H1 (cell line): ENCODE results near the gene CELF6. TPM values are rescaled to one million over a fixed set of nuclear protein-coding genes. Genes with fewer than 3 reads are reported as not detected.

ENCODE experiments used
- CTCF ChIA-PET: fragments of 300-600 bp; sonication (Branson Sonifier 250); formaldehyde crosslinking; loops from one replicate; lab custom pipeline; 2021; ENCODE audit not compliant: partially characterized antibody; lab: Charles Lee
- POLR2A ChIA-PET: fragments of 300-600 bp; sonication (Branson Sonifier 250); formaldehyde crosslinking; loops from one replicate; lab custom pipeline; 2021; ENCODE audit warnings: inconsistent platforms; ENCODE audit not compliant: partially characterized antibody; lab: Charles Lee
- DNase-seq, 2 experiments: peaks; one replicate each; pipeline versions ENCODE4 v3.0.0 to v3.0.0-alpha.2; 2010 to 2022; ENCODE audit warnings: low spot score in 2 of 2, low read depth in 1 of 2, mixed read lengths in 1 of 2
- FAIRE-seq: peaks from 2 replicates; lab custom pipeline; 2011; peaks lifted over from hg19 to GRCh38; lab: Jason Lieb, UNC
- H2AFZ ChIP-seq: 2 replicates; pipeline ENCODE4 v1.8.1; 2012; ENCODE audit warnings: low read length, inconsistent platforms
- H2AK5ac ChIP-seq: 2 replicates; pipeline ENCODE4 v1.6.1; 2013; ENCODE audit warnings: low read depth, low read length
- H2BK120ac ChIP-seq: replicated peaks from 2 replicates; pipeline ENCODE3; 2013; ENCODE audit warnings: low read depth, low read length, inconsistent platforms
- H2BK12ac ChIP-seq: 2 replicates; pipeline ENCODE4 v1.6.1; 2013; ENCODE audit warnings: low read depth, low read length
- H2BK15ac ChIP-seq: 2 replicates; pipeline ENCODE4 v1.6.1; 2013; ENCODE audit warnings: low read length
- H2BK20ac ChIP-seq: 2 replicates; pipeline ENCODE4 v1.6.1; 2013; ENCODE audit warnings: low read length
- H2BK5ac ChIP-seq: 2 replicates; pipeline ENCODE4 v1.6.1; 2013; ENCODE audit warnings: low read depth, low read length
- H3K14ac ChIP-seq: 2 replicates; pipeline ENCODE4 v1.6.1; 2013; ENCODE audit warnings: inconsistent platforms; ENCODE audit not compliant: insufficient read length
- H3K18ac ChIP-seq: 2 replicates; pipeline ENCODE4 v1.6.1; 2013; ENCODE audit warnings: low read length; ENCODE audit errors: extremely low read depth
- H3K23ac ChIP-seq: 2 replicates; pipeline ENCODE4 v1.6.1; 2013; ENCODE audit warnings: inconsistent platforms; ENCODE audit not compliant: insufficient read length
- H3K23me2 ChIP-seq: 2 replicates; pipeline ENCODE4 v1.6.1; 2013; ENCODE audit warnings: low read depth, low read length
- H3K27ac ChIP-seq: 2 replicates; pipeline ENCODE4 v1.6.1; 2011; ENCODE audit warnings: low read depth, low read length, inconsistent platforms
- H3K27me3 ChIP-seq, 4 experiments: replicated peaks in 1 of 4; 1 replicate in 1 of 4; 2 replicates in 3 of 4; pipeline versions ENCODE4 v1.6.1 to v1.8.1; 2011 to 2013; ENCODE audit warnings: low read length in 3 of 4, mild to moderate bottlenecking in 3 of 4, inconsistent platforms in 2 of 4, mixed read lengths in 2 of 4, moderate library complexity in 1 of 4; ENCODE audit not compliant: control insufficient read depth in 3 of 4, insufficient read depth in 3 of 4; ENCODE audit errors: extremely low read depth in 1 of 4
- H3K36me3 ChIP-seq, 4 experiments: 2 replicates each; pipeline versions ENCODE4 v1.6.1 to v1.8.1; 2011 to 2013; ENCODE audit warnings: mild to moderate bottlenecking in 4 of 4, low read length in 3 of 4, moderate library complexity in 2 of 4, control low read depth in 1 of 4, inconsistent platforms in 1 of 4; ENCODE audit not compliant: insufficient read depth in 4 of 4, control insufficient read depth in 2 of 4
- H3K4ac ChIP-seq: replicated peaks from 2 replicates; pipeline ENCODE3; 2013; ENCODE audit warnings: low read length, low read depth, mixed read lengths, inconsistent platforms; ENCODE audit not compliant: insufficient read length
- H3K4me1 ChIP-seq, 4 experiments: replicated peaks in 1 of 4; 1 replicate in 1 of 4; 2 replicates in 3 of 4; pipeline versions ENCODE4 v1.6.1 to v1.8.1; 2011 to 2013; ENCODE audit warnings: low read length in 3 of 4, inconsistent platforms in 2 of 4, mixed read lengths in 1 of 4; ENCODE audit not compliant: insufficient read depth in 4 of 4, control insufficient read depth in 3 of 4
- H3K4me2 ChIP-seq, 2 experiments: 2 replicates each; pipeline versions ENCODE4 v1.6.1 to v1.8.1; 2011 to 2013; ENCODE audit warnings: low read depth in 2 of 2, low read length in 2 of 2, control low read depth in 1 of 2, inconsistent platforms in 1 of 2, mild to moderate bottlenecking in 1 of 2; ENCODE audit not compliant: insufficient read depth in 1 of 2
- H3K4me3 ChIP-seq, 4 experiments: fragments of 200-600, 300-600 bp in 1 of 4; sonication (generic), shearing (Covaris generic), sonication (Bioruptor Twin) in 1 of 4; 2 replicates each; pipeline versions ENCODE4 v1.5.1 to v1.8.1; 2011 to 2016; ENCODE audit warnings: low read length in 4 of 4, low read depth in 3 of 4, control low read depth in 2 of 4, inconsistent platforms in 2 of 4, mild to moderate bottlenecking in 2 of 4, mixed read lengths in 1 of 4, moderate library complexity in 1 of 4; ENCODE audit not compliant: insufficient read depth in 2 of 4; ENCODE audit errors: extremely low read depth in 1 of 4
- H3K56ac ChIP-seq: replicated peaks from 2 replicates; pipeline ENCODE3; 2013; ENCODE audit warnings: low read depth, mild to moderate bottlenecking, mixed read lengths, low read length, inconsistent platforms; ENCODE audit not compliant: insufficient read length
- H3K79me1 ChIP-seq: 2 replicates; pipeline ENCODE4 v1.6.1; 2013; ENCODE audit warnings: low read depth, low read length, control low read depth
- H3K79me2 ChIP-seq, 2 experiments: 2 replicates each; pipeline versions ENCODE4 v1.6.1 to v1.8.1; 2012 to 2013; ENCODE audit warnings: low read length in 2 of 2, mild to moderate bottlenecking in 2 of 2, inconsistent platforms in 1 of 2; ENCODE audit not compliant: insufficient read depth in 2 of 2, control insufficient read depth in 1 of 2
- H3K9ac ChIP-seq, 4 experiments: replicated peaks in 1 of 4; 1 replicate in 1 of 4; 2 replicates in 3 of 4; pipeline versions ENCODE4 v1.6.1 to v1.8.1; 2011 to 2013; ENCODE audit warnings: low read depth in 3 of 4, low read length in 3 of 4, control low read depth in 2 of 4, mild to moderate bottlenecking in 2 of 4, moderate library complexity in 2 of 4, inconsistent platforms in 1 of 4; ENCODE audit errors: extremely low read depth in 1 of 4
- H3K9me3 ChIP-seq, 2 experiments: 2 replicates each; pipeline versions ENCODE4 v1.6.1 to v1.8.1; 2012 to 2013; ENCODE audit warnings: mild to moderate bottlenecking in 2 of 2, moderate library complexity in 2 of 2, control low read depth in 1 of 2, inconsistent platforms in 1 of 2, low read depth in 1 of 2, low read length in 1 of 2, mixed read lengths in 1 of 2; ENCODE audit not compliant: insufficient read depth in 2 of 2
- H4K20me1 ChIP-seq, 2 experiments: replicated peaks in 1 of 2; 2 replicates each; pipeline versions ENCODE3 to v1.8.1; 2011 to 2013; ENCODE audit warnings: inconsistent platforms in 2 of 2, low read length in 2 of 2, mild to moderate bottlenecking in 1 of 2; ENCODE audit not compliant: insufficient read depth in 2 of 2, control insufficient read depth in 1 of 2
- H4K5ac ChIP-seq: 2 replicates; pipeline ENCODE4 v1.6.1; 2013; ENCODE audit warnings: low read length, low read depth, mixed read lengths, inconsistent platforms; ENCODE audit not compliant: insufficient read length
- H4K8ac ChIP-seq: 2 replicates; pipeline ENCODE4 v1.8.0; 2013; ENCODE audit warnings: mild to moderate bottlenecking, moderate library complexity, low read length, inconsistent platforms; ENCODE audit not compliant: insufficient read depth; ENCODE audit errors: extremely low read depth
- H4K91ac ChIP-seq: replicated peaks from 2 replicates; pipeline ENCODE3; 2013; ENCODE audit warnings: low read length, mixed read lengths, inconsistent platforms; ENCODE audit not compliant: insufficient read length
- KDM1A ChIP-seq: fragments of 200-600, 300-600 bp; sonication (generic); IDR thresholded peaks from 2 replicates; pipeline ENCODE4 v1.7.1; 2016; ENCODE audit warnings: mild to moderate bottlenecking, low read length, borderline replicate concordance
- KDM5A ChIP-seq: fragments of 200-600 bp; IDR thresholded peaks from 2 replicates; pipeline ENCODE4 v1.7.1; 2012; ENCODE audit warnings: mild to moderate bottlenecking, low read length, inconsistent platforms, mixed read lengths
- PHF8 ChIP-seq: fragments of 200-600 bp; sonication (generic); conservative IDR thresholded peaks from 2 replicates; pipeline ENCODE4 v1.7.1; 2012; ENCODE audit warnings: low read depth, mild to moderate bottlenecking, inconsistent platforms, low read length, moderate library complexity
- RAD21 ChIP-seq, 2 experiments: IDR thresholded peaks in 1 of 2; conservative IDR thresholded peaks in 1 of 2; 2 replicates each; pipeline ENCODE4 v1.6.1; 2011; ENCODE audit warnings: low read depth in 2 of 2, low read length in 2 of 2, improper control_type of control experiment in 1 of 2, inconsistent platforms in 1 of 2, mild to moderate bottlenecking in 1 of 2, moderate library complexity in 1 of 2
- SP2 ChIP-seq: IDR thresholded peaks from 2 replicates; pipeline ENCODE4 v1.6.1; 2012; ENCODE audit warnings: mild to moderate bottlenecking, low read length, inconsistent platforms
- SRF ChIP-seq: IDR thresholded peaks from 2 replicates; pipeline ENCODE4 v1.6.1; 2011; ENCODE audit warnings: mild to moderate bottlenecking, low read depth, low read length, moderate library complexity
- SUZ12 ChIP-seq: fragments of 200-600 bp; sonication (generic); IDR thresholded peaks from 2 replicates; pipeline ENCODE4 v1.6.1; 2012; ENCODE audit warnings: mild to moderate bottlenecking, inconsistent platforms, low read length, moderate library complexity, mixed read lengths
- TEAD4 ChIP-seq: IDR thresholded peaks from 2 replicates; pipeline ENCODE4 v1.6.1; 2012; ENCODE audit warnings: low read depth, low read length, inconsistent platforms, mixed read lengths
- WGBS, 2 experiments: shearing (Covaris generic) in 1 of 2; methylation state at CpG; one replicate each; pipeline versions ENCODE4 v1.1.6 to v1.1.7; 2013 to 2015; ENCODE audit warnings: low lambda C conversion rate in 2 of 2, mixed read lengths in 2 of 2, inconsistent platforms in 1 of 2, low coverage in 1 of 2, missing lambda C conversion rate in 1 of 2; ENCODE audit not compliant: insufficient replicate concordance in 2 of 2, insufficient coverage in 1 of 2, insufficient read length in 1 of 2; ENCODE audit errors: extremely low coverage in 1 of 2, missing lambda C conversion rate in 1 of 2; 5-methylcytosine and 5-hydroxymethylcytosine counted together
- polyA plus RNA-seq, 7 experiments: library from polyadenylated mRNA; depleted of rRNA in 3 of 7; stranded (reverse) in 5 of 7; unstranded in 2 of 7; fragments of >200 nt in 5 of 7; fragments of 200-250 nt in 2 of 7; gene quantifications; 1 replicate in 5 of 7; 2 replicates in 1 of 7; 4 replicates in 1 of 7; pipeline versions ENCODE4 v1.2.1 to v1.2.3, GENCODE V29; 2011 to 2013; ENCODE audit warnings: missing spikeins in 2 of 7, mixed read lengths in 2 of 7
- total RNA-seq: library from RNA; stranded (reverse); fragmentation: NEBNext Ultra II Directional; extraction: Animal tissue kit (Norgen Biotek cat#: 25700); gene quantifications from 2 replicates; pipeline ENCODE4 v1.2.1, GENCODE V29; 2021
- TF ChIP-seq, protein P1 (sequence below): IDR thresholded peaks from 2 replicates; pipeline ENCODE4 v1.6.1; 2011; ENCODE audit warnings: low read length, improper control_type of control experiment
- TF ChIP-seq, protein P2 (sequence below), 3 experiments: IDR thresholded peaks; 1 replicate in 2 of 3; 2 replicates in 1 of 3; pipeline versions ENCODE4 v1.5.1 to v1.6.1; 2011; ENCODE audit warnings: low read length in 3 of 3, mild to moderate bottlenecking in 3 of 3, inconsistent platforms in 2 of 3, low read depth in 1 of 3, moderate library complexity in 1 of 3; ENCODE audit not compliant: insufficient read depth in 1 of 3; ENCODE audit errors: control extremely low read depth in 1 of 3

CELF6 gene
- total and polyA plus RNA-seq, 2 of the 8 experiments (the other 6 are each of a cell fraction or from before 2014, with no cell fraction given): 0.09 to 0.19 TPM

DNA sequence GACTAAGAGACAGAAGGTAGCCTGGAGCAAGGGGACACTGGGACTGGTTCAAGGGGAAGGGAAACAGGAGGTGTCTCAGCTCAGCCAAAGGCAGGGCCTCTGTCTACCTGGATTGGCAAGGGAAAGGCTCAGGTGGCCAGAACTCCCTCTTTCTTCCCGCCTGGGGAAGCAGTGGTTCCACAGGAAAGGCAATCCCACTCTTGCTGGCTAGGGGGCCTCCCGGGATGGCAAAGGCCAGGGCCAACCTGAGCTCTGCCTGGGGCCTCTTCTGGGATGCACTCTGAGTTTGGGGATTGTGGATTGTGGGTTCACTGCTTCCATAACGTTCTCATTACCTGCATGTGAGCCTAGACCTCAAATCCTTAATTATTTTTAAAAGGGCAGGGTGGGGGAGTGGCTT is 34.6 kb downstream of the CELF6 start:
- Histone ChIP-seq H4K91ac (no peak overlapping the region), H3K27me3 (0 out of 7 replicates have a peak, but pooled peaks cover 0 to 3% (median 0%) of the 10 kb centered on the region in 4 experiments), H3K4me3 (no peak overlapping the region), H4K5ac (no peak overlapping the region), H2BK15ac (no peak overlapping the region), H3K79me2 (no peaks in the 10 kb centered on the region), H3K79me1 (no peaks in the 10 kb centered on the region), H2BK20ac (no peak overlapping the region), H3K18ac (no peak overlapping the region), H2BK120ac (no peak overlapping the region), H4K20me1 (no peaks in the 10 kb centered on the region), H2BK5ac (no peak overlapping the region), H3K4ac (no peak overlapping the region), H3K9ac (no peak overlapping the region; a peak in 1 of 7 replicates), H3K56ac (no peak overlapping the region)
- 40% methylated on average over 3 of the region's 3 CpGs; no CpG with 5 or more reads in 1 of the 2 experiments for WGBS, 2 experiments
- DNase-seq: peak; percentile 19 to 59
- POLR2A ChIA-PET: interaction anchor here (1.9 to 3.5 kb wide), 2 partner anchors 11 to 55 kb away, joined by 5 to 13 read pairs; no protein-coding TSS in a partner anchor
- FAIRE-seq: no peak
- TF ChIP-seq RAD21 (IDR thresholded peaks at IDR 0.05 in 1 of 2, conservative IDR thresholded peaks at IDR 0.05 in 1 of 2; ENCODE audit: low read depth in 2 of 2, low read length in 2 of 2): peak; percentile 11 to 18; a peak in 1 of 4 replicates
- TF ChIP-seq KDM1A: no peak
- TF ChIP-seq, protein P1, sequence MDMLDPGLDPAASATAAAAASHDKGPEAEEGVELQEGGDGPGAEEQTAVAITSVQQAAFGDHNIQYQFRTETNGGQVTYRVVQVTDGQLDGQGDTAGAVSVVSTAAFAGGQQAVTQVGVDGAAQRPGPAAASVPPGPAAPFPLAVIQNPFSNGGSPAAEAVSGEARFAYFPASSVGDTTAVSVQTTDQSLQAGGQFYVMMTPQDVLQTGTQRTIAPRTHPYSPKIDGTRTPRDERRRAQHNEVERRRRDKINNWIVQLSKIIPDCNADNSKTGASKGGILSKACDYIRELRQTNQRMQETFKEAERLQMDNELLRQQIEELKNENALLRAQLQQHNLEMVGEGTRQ: no peak
- TF ChIP-seq, protein P2, sequence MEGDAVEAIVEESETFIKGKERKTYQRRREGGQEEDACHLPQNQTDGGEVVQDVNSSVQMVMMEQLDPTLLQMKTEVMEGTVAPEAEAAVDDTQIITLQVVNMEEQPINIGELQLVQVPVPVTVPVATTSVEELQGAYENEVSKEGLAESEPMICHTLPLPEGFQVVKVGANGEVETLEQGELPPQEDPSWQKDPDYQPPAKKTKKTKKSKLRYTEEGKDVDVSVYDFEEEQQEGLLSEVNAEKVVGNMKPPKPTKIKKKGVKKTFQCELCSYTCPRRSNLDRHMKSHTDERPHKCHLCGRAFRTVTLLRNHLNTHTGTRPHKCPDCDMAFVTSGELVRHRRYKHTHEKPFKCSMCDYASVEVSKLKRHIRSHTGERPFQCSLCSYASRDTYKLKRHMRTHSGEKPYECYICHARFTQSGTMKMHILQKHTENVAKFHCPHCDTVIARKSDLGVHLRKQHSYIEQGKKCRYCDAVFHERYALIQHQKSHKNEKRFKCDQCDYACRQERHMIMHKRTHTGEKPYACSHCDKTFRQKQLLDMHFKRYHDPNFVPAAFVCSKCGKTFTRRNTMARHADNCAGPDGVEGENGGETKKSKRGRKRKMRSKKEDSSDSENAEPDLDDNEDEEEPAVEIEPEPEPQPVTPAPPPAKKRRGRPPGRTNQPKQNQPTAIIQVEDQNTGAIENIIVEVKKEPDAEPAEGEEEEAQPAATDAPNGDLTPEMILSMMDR (IDR thresholded peaks at IDR 0.05; ENCODE audit: control extremely low read depth in 1 of 3, insufficient read depth in 1 of 3, low read depth in 1 of 3, low read length in 3 of 3): peak; percentile 30 to 56 (median 38)
- no peak for TF ChIP-seq SUZ12
- TF ChIP-seq PHF8: no peak
- TF ChIP-seq KDM5A: no peak
- TF ChIP-seq SP2: no peak
- TF ChIP-seq SRF: no peak
- no peak for TF ChIP-seq TEAD4
- TF ChIP-seq, all 59 proteins: peak for 2
- H2AK5ac ChIP-seq: no peak overlapping the region
- no peak overlapping the region for H3K27ac ChIP-seq
- H2BK12ac ChIP-seq: no peak overlapping the region
- H3K4me1 ChIP-seq: no peaks in the 10 kb centered on the region
- CTCF ChIA-PET: interaction anchor here (0.6 to 5.4 kb wide), 20 partner anchors 11 to 572 kb away, joined by 3 to 50 read pairs (median 4); partner anchors contain the start of gene GRAMD2A
- H3K36me3 ChIP-seq: no peaks in the 10 kb centered on the region
- H4K8ac ChIP-seq: no peak overlapping the region
- no peak overlapping the region for H3K23ac ChIP-seq
- no peak overlapping the region for H2AFZ ChIP-seq
- no peaks in the 10 kb centered on the region for H3K23me2 ChIP-seq
- no peak overlapping the region for H3K14ac ChIP-seq
- no peaks in the 10 kb centered on the region for H3K9me3 ChIP-seq
- H3K4me2 ChIP-seq: no peak overlapping the region
